ENCODE results near the gene DCDC2C. TPM values are rescaled to one million over a fixed set of nuclear protein-coding genes. Genes with fewer than 3 reads are reported as not detected.

DCDC2C gene
- total and polyA plus RNA-seq, 9 of the 15 experiments (the other 6 are each of a cell fraction or from before 2014, with no cell fraction given) = not detected

DNA sequence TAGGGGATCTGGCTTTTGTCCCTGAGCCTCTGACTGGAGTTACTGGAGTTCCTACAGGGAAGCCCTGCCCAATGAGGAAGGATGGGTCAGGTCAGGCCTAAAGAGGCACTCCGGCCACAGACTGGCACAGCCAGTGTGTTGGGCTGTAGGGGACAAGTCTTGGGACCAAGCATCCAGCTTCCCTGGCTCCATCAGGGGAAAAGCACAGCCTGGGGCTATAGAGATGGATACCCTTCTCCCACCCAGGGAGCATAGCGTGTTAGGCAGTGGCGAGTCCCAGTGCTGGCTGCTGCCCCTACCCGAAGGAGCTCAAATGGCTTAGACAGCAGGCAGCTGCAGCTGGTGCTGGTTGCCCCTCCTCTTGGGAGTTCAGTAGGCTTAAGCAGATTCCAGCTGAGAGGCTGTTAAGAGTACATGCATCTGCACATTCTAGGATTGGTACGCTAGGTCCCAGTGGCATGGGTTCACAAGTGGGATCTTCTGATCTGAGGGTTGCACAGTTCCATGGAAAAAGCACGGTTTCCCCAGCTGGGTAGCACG is 111.4 kb downstream of the DCDC2C start:
- H2AFZ ChIP-seq (ENCODE audit: low read depth, low read length) = no peak overlapping the region
- no peaks in the 10 kb centered on the region for H3K9me3 ChIP-seq (replicated peaks; ENCODE audit: control insufficient read depth, insufficient read depth, low read depth, low read length)
- no peaks in the 10 kb centered on the region for H3K4me1 ChIP-seq (replicated peaks in 1 of 2; ENCODE audit: control insufficient read depth in 2 of 2, insufficient read depth in 2 of 2, low read length in 2 of 2)
- CTCF ChIA-PET (ENCODE audit: low intra/inter-chr PET ratio) = no interaction called here
- no peak overlapping the region for H3K4me3 ChIP-seq
- BruUV-seq (replicated peaks) = no TSS peak
- H3K27ac ChIP-seq (ENCODE audit: extremely low read depth, low read depth, low read length) = no peak overlapping the region
- H3K36me3 ChIP-seq (ENCODE audit: control insufficient read depth, insufficient read depth, low read length) = no peaks in the 10 kb centered on the region
- DNase-seq (ENCODE audit: extremely low read depth in 1 of 4, low spot score in 3 of 4) (no peak), FAIRE-seq (no peak), ATAC-seq (no peak)
- no peaks in the 10 kb centered on the region for H4K20me1 ChIP-seq (replicated peaks; ENCODE audit: control insufficient read depth, insufficient read depth, low read length)
- H3K79me2 ChIP-seq (ENCODE audit: control insufficient read depth, insufficient read depth, low read length) = no peaks in the 10 kb centered on the region
- H3K9ac ChIP-seq (ENCODE audit: insufficient read depth in 1 of 2, low read depth in 2 of 2, low read length in 2 of 2) = no peak overlapping the region
- intact Hi-C loops (cut with micrococcal nuclease) = no loop called here
- H3K9me1 ChIP-seq (ENCODE audit: control insufficient read depth, insufficient read depth, low read length) = no peaks in the 10 kb centered on the region
- no peaks in the 10 kb centered on the region for H3K27me3 ChIP-seq (ENCODE audit: control insufficient read depth in 2 of 2, insufficient read depth in 2 of 2, low read length in 2 of 2)
- in situ Hi-C loops (cut with MboI) = no loop called here
- no peak overlapping the region for H3K4me2 ChIP-seq (ENCODE audit: insufficient read depth, low read length)
- WGBS (ENCODE audit: insufficient coverage, low coverage, missing lambda C conversion rate) = 0% methylated on average over 7 of the region's 7 CpGs
- POLR2A ChIA-PET = interaction anchor here (0.7 kb wide), 1 partner anchor 15 kb away, joined by 3 read pairs; no protein-coding TSS in a partner anchor
- TF ChIP-seq HDAC1 (IDR thresholded peaks at IDR 0.05) (no peak), TAF1 (IDR thresholded peaks at IDR 0.05; ENCODE audit: control insufficient read depth, extremely low read depth, insufficient read depth, low read length, severe bottlenecking) (no peak), RBM17 (IDR thresholded peaks at IDR 0.05; ENCODE audit: borderline replicate concordance, low read depth, low read length) (no peak), RFX7 (CRISPR knock-in tag; IDR thresholded peaks at IDR 0.05) (no peak), HOXB6 (CRISPR knock-in tag; IDR thresholded peaks at IDR 0.05; ENCODE audit: borderline replicate concordance) (no peak), MAFK (IDR thresholded peaks at IDR 0.05; ENCODE audit: low read length) (no peak), ERF (CRISPR knock-in tag; IDR thresholded peaks at IDR 0.05) (no peak), BACH1 (tag; IDR thresholded peaks at IDR 0.05) (no peak), TGIF2 (CRISPR knock-in tag; IDR thresholded peaks at IDR 0.05) (no peak), ZNF134 (CRISPR knock-in tag; conservative IDR thresholded peaks at IDR 0.05) (no peak), ZNF140 (CRISPR knock-in tag; IDR thresholded peaks at IDR 0.05) (no peak), YBX1 (IDR thresholded peaks at IDR 0.05) (no peak)
- TF ChIP-seq, protein P1, sequence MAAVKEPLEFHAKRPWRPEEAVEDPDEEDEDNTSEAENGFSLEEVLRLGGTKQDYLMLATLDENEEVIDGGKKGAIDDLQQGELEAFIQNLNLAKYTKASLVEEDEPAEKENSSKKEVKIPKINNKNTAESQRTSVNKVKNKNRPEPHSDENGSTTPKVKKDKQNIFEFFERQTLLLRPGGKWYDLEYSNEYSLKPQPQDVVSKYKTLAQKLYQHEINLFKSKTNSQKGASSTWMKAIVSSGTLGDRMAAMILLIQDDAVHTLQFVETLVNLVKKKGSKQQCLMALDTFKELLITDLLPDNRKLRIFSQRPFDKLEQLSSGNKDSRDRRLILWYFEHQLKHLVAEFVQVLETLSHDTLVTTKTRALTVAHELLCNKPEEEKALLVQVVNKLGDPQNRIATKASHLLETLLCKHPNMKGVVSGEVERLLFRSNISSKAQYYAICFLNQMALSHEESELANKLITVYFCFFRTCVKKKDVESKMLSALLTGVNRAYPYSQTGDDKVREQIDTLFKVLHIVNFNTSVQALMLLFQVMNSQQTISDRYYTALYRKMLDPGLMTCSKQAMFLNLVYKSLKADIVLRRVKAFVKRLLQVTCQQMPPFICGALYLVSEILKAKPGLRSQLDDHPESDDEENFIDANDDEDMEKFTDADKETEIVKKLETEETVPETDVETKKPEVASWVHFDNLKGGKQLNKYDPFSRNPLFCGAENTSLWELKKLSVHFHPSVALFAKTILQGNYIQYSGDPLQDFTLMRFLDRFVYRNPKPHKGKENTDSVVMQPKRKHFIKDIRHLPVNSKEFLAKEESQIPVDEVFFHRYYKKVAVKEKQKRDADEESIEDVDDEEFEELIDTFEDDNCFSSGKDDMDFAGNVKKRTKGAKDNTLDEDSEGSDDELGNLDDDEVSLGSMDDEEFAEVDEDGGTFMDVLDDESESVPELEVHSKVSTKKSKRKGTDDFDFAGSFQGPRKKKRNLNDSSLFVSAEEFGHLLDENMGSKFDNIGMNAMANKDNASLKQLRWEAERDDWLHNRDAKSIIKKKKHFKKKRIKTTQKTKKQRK (IDR thresholded peaks at IDR 0.05; ENCODE audit: borderline replicate concordance, low read depth, low read length) = no peak
